GM19238 (cell line): ENCODE results near the gene HLA-DQA1.
"Not testable (repeated sequence)": the region's sequence is repeated elsewhere in the genome, so short reads cannot be mapped to it uniquely, and the experiment has no call there.

Experiments
- DNase-seq: peaks from one replicate; pipeline ENCODE4 v3.0.0; 2011; ENCODE audit warnings: low spot score; ENCODE audit not compliant: insufficient read length

HLA-DQA1 gene

DNA sequence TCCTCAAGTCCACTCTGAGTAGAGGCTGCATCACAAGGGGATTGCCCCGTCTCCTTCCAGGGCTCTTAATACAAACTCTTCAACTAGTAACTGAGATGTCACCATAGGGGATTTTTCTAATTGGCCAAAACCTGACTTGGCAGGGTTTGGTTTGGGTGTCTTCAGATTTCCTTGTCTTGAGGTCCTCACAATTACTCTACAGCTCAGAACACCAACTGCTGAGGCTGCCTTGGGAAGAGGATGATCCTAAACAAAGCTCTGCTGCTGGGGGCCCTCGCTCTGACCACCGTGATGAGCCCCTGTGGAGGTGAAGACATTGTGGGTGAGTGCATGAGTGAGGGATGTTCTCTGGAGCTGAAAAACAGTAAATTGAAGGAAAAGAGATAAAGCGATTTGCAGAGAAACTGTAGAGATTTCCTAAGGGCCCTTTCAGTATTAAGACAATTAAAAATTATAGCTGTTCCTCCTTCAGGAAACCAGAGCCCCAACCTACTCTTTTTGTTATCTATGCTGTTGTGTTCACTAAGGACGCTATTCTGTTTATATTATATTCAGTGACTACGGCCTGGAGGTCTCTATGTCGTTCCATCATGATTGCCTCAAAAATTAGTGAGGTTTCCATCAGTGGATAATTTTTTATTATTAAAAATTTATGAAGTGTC is at the start of gene HLA-DQA1:
HLA-DQA1 (plus strand) TSS at position 188 of the 662 bp plus-strand sequence; CDS start at position 241, 53 bp downstream.
- DNase-seq = peak; percentile 32

DNA sequence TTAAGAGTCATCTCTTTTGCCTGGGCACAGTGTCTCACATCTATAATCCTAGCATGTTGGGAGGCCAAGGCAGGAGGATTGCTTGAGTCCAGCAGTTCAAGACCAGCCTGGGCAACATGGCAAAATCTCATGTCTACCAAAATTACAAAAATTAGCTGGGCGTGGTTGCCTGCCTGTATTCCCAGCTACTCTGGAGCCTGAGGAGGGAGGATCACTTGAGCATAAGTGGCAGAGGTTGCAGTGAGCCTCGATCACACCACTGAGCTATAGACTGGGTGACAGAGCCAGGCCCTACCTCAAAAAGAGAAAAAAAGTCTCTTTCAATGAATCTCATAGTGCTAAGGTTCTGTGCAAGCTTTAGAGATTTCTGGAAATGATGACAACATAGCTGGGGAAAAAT is 49.0 kb upstream of the HLA-DQA1 start:
- DNase-seq = no peak

DNA sequence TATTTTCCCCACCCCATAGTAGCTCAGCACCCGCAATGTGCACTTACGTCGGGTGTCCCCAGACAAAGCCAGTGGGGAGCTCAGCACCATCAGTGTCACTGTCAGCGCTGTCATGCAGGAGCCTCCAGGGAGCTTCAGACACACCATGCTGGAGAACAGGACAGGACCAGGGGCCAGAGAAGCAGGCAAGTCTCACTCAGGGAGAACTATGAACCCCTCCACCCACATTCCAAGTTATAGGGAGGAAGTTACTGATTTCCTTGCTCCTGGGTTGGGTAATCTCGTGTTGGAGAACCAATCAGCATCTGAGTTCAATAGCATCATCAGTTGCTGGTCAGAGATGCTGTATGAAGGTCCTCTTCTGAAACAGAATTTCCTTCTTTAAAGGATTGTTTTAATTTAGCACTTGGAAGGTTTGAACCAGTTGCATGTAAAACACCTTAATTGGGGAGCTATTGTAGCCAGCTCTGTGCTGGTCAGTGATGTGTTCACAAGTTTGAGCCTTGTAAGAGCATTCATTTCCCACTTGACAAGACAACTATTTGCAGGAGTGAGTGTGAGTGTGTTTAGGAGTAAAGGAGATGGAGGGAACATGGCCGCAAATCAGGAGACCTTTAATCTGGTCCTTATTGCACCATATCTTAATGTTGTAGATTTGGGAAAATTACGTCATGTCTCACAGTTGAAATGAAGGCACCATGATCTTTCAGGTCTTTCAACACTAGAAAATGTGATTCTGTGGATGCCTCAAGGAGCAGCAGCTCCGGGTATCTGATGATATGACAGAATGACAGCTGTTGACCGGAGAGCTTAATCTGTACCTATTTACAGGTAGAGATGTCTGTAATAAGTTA is 47.4 kb upstream of the HLA-DQA1 start, which contains the start of gene HLA-DRB1:
HLA-DRB1 (minus strand) TSS at position 253 of the 854 bp plus-strand sequence; CDS start at position 147, 106 bp downstream.
- DNase-seq = no peak

- not testable (repeated sequence) for DNase-seq
These were observed 46.5 kb upstream of the HLA-DQA1 start for GRCh38 chr6:32590713-32591112.

DNA sequence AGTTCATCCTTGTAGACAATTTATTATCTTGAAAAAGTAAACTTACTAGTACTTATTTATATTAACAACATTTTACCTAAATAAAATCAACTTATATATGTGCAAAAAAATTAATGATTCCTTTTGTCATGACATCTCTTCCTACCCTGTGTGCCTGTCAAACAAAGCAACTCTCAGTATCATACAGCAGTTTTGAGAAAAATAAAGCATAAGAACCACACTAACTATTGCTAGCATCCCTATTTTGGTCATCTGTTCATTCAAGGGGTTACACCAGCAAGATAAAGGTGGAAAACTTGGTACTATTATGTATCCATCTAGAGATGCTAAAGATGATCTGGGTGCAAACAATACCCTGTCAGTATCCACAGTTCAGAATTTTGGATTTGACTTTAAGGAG is 40.2 kb upstream of the HLA-DQA1 start:
- no peak for DNase-seq

DNA sequence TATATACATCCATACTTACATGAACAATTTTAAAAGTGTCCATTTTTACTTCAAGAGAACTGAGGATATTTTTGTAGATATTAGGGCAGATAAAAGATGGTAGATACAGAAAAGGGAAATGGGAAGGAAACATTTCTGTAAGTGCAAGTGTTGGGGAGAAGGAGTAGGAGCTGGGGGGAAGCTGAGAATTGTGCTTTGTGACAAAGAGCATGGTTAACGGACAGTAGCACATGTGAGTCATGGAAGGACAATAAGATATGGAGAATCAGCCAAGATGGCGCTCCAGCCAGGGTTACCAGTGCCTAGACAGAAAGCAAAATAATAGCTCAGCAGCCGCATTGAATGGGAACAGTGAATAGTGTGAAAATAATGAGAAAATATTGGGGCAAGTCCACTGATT is 34.8 kb upstream of the HLA-DQA1 start:
- no peak for DNase-seq

DNA sequence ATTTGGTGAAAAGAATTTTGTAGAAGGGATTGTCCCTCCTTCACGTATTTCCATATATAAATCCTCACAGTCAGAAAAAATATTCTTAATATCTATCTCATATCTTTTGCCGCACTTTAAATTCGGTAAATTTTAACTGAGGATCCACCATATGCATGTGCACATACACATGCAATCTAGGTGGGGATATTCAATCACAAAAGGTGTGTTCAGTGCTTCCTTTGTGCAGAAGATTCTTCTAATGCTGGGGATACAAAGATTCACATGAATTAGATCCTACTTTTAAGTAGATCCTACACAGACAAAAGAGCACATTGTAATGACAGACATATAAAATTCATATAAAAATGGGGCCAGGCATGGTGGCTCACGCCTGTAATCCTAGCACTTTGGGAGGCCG is 34.0 kb upstream of the HLA-DQA1 start:
- DNase-seq = no peak

DNA sequence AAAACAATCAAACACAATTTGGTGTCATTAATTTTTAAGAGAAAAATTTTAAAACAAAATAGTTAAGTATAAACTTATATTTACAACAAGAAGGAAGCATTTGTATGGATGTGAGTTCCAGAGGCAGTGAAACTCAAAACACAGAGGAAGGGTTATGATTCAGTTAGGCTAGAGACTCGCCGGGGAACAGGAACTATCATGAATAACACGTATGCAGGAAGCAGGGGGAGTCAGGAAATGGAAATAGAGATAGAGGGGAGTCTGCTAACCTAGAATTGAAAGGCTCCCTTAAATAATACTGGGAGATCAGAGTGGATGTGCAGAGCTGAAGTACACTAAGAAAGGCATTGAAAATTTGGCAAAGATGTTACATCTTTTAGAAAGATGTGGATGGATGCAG is 33.3 kb upstream of the HLA-DQA1 start:
- no peak for DNase-seq

DNA sequence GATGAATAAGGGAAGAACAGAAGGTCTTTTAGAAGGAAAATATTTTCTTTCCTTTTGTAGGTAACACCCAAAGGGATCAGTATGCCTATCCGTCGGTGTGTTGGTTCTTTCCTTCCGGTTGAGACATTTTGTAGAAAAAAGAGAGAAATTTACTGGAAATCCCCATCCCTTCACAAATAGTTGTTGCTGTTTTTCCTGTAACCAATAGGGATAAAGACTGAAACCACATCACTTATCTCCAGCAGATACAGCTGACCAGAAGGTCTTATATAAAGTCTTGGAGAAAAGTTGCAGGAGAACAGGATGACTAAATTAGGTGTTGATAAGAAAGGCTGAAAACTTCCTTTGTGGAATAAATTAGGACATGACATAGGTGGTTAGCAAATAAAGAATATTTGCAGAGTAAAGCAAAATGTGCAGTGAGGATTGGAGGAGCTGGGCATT is 32.8 kb upstream of the HLA-DQA1 start:
- DNase-seq = no peak

DNA sequence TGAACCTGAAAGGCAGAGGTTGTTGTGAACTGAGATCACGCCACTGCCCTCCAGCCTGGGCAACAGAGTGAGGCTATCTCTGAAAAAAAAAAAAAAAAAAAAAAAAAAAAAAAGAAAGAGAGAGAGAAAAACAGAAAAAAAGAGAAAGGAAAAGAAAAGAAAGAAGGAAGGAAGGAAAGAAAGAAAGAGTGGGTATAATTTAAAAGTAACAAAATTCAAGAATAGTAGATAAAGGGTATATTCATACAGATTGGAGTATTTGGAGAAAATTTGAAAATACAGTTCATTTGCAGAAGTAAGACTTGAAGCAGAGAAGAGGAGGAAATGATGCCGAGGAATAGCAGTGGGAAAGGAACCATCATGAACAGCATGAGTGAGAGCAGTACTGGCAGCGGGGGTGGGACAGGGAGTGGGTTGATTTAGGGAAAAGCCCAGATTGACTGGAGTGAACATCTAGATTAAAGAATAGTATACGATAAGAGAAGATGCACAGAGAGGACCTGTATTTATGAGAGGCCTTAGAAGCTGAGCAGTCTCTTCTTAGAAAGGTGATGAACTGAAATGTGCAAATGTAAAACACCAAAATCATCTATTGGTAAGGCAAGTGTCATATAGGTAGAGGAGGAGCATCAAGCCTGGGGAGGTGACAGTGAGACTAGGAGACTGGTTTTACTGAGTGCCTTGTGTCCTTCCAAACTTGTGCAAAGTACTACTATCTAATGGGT is 29.8 kb upstream of the HLA-DQA1 start:
- no peak for DNase-seq

GRCh38 chr6:32607988-32608298 is 29.3 kb upstream of the HLA-DQA1 start:
- DNase-seq = no peak

DNA sequence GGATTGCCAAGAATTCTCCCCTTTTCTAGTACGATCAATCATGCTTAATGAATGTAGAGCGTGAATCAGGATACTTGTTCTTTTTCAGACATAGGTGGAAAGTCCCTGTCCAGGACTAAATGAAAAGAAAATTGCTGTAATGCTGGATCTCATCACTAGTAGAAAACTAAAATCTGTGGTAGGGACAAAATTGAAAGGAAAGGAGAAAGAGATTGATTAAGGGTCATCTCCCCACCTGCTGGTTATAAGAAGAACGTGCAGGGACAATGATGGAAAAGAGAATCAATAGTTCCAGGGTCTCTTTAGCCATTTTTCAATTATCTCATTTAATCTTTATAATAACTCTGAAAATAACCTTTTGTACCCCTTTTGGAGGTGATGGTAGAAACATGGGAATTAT is 28.8 kb upstream of the HLA-DQA1 start:
- DNase-seq = no peak

DNA sequence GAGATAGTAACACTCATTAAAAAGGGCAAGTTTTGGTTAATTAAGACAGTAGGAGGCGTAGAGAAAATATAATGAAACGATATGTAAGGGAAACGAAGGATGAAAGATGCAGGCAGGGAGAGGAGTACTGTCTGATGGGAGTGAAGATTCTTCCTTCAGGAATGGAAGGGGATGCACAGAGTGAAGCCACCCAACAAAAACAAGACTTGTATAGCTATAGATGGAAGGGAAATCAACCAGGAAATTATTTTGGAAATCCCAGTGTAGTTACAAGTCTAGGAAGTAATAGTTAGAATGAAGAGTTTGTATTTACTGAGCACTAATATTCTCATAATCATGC is 27.8 kb upstream of the HLA-DQA1 start:
- no peak for DNase-seq

GRCh38 chr6:32609731-32610640 is 27.2 kb upstream of the HLA-DQA1 start:
- peak; percentile 18 for DNase-seq

- DNase-seq = no peak
These were observed 26.4 kb upstream of the HLA-DQA1 start for GRCh38 chr6:32610682-32611296.

DNA sequence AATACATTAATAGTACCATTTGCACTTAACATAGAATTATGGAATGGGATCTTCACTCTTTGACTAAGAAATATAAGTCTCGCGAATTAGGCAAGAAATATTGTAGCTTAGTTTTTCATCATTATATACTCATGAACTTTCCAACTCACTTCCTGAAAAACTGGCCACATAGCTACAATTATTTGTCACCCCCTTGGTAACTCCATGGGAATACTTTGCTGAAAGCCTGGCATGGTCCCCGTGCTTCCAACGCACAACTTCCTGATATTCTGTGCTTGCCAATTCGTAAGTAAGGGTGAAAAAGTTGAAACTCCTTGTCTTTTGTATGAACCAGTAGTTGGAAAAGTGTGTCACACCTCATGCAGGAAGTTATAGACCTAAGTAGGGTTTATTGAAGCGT is 23.7 kb upstream of the HLA-DQA1 start:
- no peak for DNase-seq

DNA sequence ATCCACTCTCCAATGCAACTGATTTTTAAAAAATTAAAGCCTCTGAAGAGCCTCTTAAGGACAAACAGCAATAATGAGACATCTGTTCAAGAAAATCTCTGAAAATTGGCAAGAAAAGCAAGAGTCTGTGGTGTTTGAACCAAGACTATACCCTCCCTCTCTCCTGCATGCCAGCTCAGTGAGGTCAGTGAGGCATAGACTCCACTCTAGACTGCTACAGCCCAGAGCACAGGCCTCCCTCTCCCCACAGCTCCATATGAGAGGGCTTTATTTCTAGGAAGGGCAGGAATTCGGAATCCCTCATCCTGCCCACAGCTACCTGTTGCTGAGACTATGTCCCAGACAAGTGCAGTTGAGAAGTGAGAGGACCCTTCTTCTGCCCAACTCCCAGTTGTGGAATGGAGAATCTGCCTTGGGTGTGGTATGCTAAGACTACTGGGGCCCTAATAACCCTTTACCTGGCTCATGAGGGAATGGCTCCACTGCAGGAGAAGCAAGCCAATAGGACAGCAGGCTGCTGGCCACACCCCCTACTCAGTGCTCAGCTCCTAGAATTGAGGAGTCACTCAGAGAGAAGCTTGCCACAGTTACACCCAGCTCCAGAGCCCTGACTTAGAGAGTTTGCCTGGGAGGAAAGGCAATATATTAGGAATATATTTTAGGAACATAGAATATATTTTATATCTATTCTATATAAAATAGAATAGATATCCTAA is 22.7 kb upstream of the HLA-DQA1 start:
- DNase-seq = no peak

DNA sequence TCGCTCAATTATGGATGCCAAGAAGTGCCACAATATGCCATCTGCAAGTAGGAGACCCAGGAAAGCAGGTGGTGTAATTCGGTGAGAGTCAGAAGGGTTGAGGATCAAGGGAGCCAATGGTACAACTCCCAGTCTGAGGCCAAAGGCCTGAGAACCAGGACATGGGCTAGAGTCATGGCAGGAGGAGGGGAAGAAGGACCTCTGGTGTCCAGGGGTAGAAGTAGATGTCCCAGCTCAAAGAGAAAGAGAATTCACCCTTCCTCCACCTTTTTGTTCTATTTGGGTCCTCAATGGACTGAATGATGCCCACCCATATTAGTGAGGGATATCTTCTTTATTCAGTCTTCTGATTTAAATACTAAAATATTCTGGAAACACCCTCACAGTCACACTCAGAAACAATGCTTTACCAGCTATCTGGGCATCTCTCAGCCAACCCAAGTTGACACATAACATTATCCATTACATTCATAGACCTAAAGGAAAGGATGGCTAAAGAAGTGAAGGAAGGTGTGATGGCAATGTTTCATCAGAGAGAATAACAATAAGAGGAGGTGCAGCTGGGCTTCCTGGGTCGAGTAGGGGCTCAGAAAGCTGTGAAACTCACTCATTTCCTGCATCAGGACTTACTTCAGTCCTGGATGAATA is 21.2 kb upstream of the HLA-DQA1 start:
- DNase-seq = no peak

DNA sequence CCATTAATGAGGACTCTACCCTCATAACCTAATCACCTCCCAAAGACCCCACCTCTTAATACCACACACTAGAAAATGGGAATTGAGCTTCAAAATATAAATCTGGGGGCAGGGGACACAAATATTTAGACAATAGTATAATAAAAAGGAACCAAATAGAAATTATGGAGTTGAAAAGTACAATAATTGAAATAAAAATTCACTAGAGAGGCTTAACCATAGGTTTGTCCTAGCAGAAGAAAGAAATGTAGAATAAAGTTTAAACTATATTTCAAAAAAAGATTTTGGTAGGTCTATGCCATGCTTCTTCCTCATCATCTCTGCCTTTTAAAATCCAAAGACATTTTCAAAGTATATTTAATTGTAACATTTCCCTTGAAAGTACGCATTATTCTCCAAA is 19.5 kb upstream of the HLA-DQA1 start:
- no peak for DNase-seq

- no peak for DNase-seq
These were observed 15.8 kb upstream of the HLA-DQA1 start for GRCh38 chr6:32621372-32621771.
